HepG2 (cell line): ENCODE measurements around the gene APOL4. TPM values are rescaled to one million over a fixed set of nuclear protein-coding genes. Genes with fewer than 3 reads are reported as not detected.

ENCODE experiments used
- ATAC-seq: fragments of 200-7000 bp; cut with Tn5 transposase; 3 replicates; pipeline ENCODE4 v1.9.1; 2020; ENCODE audit warnings: mild to moderate bottlenecking, moderate library complexity
- BruUV-seq: library from RNA; stranded (reverse); fragments of 400-500 nt; replicated peaks from 2 replicates; lab custom pipeline; 2021; lab: Mats Ljungman, UMichigan
- CTCF ChIA-PET: fragments of 300-600 bp; formaldehyde crosslinking; extraction: SDS; loops from one replicate; lab custom pipeline; 2021; ENCODE audit warnings: low total read pairs, inconsistent platforms, low intra/inter-chr PET ratio; lab: Yijun Ruan, JAX
- POLR2A ChIA-PET: fragments of 350-600 bp; sonication (Branson Sonifier 250); formaldehyde crosslinking; loops from one replicate; lab custom pipeline; 2020; ENCODE audit warnings: antibody characterized with exemption, inconsistent platforms; lab: Yijun Ruan, JAX
- DNase-seq: peaks from one replicate; pipeline ENCODE4 v3.0.0-alpha.2; 2015; ENCODE audit warnings: low spot score
- FAIRE-seq: peaks from 3 replicates; lab custom pipeline; 2011; peaks lifted over from hg19 to GRCh38; lab: Jason Lieb, UNC
- H2AFZ ChIP-seq: one replicate; pipeline ENCODE4 v1.6.1; 2011; ENCODE audit warnings: low read length, inconsistent platforms
- H3K27ac ChIP-seq: fragments of 300-600 bp; 3 replicates; pipeline ENCODE4 v1.8.0; 2011; ENCODE audit warnings: mixed run types, mild to moderate bottlenecking, mixed read lengths, low read length, inconsistent platforms; ENCODE audit not compliant: insufficient read depth; ENCODE audit errors: extremely low read length
- H3K27me3 ChIP-seq, 2 experiments: fragments of 200-600 bp in 1 of 2; 2 replicates in 1 of 2; 3 replicates in 1 of 2; pipeline versions ENCODE4 v1.6.0 to v1.8.0; 2011; ENCODE audit warnings: low read length in 2 of 2, mild to moderate bottlenecking in 2 of 2, moderate library complexity in 2 of 2, inconsistent platforms in 1 of 2; ENCODE audit not compliant: insufficient read depth in 2 of 2, control insufficient read depth in 1 of 2
- H3K36me3 ChIP-seq, 2 experiments: fragments of 200-600 bp in 1 of 2; replicated peaks in 1 of 2; 2 replicates in 1 of 2; 3 replicates in 1 of 2; pipeline versions ENCODE4 v1.5.1 to v1.8.0; 2011; ENCODE audit warnings: low read length in 2 of 2, inconsistent platforms in 1 of 2; ENCODE audit not compliant: insufficient read depth in 2 of 2, control insufficient read depth in 1 of 2
- H3K4me1 ChIP-seq: 2 replicates; pipeline ENCODE4 v1.5.1; 2012; ENCODE audit warnings: low read length, inconsistent platforms; ENCODE audit not compliant: insufficient read depth
- H3K4me2 ChIP-seq: 2 replicates; pipeline ENCODE4 v1.6.0; 2011; ENCODE audit warnings: low read depth, low read length, inconsistent platforms
- H3K4me3 ChIP-seq, 3 experiments: fragments of 200-600 bp in 1 of 3; sonication (generic), shearing (Covaris generic) in 1 of 3; replicated peaks in 1 of 3; 2 replicates each; pipeline ENCODE4 v1.5.1; 2011 to 2016; ENCODE audit warnings: low read length in 3 of 3, inconsistent platforms in 2 of 3, low read depth in 2 of 3, mild to moderate bottlenecking in 2 of 3, control low read depth in 1 of 3, mixed read lengths in 1 of 3; ENCODE audit not compliant: insufficient read depth in 1 of 3
- H3K79me2 ChIP-seq: one replicate; pipeline ENCODE4 v1.6.1; 2011; ENCODE audit warnings: low read length, inconsistent platforms; ENCODE audit not compliant: insufficient read depth
- H3K9ac ChIP-seq: 2 replicates; pipeline ENCODE4 v1.6.0; 2011; ENCODE audit warnings: mild to moderate bottlenecking, low read depth, low read length, inconsistent platforms; ENCODE audit not compliant: insufficient read depth
- H3K9me3 ChIP-seq: 2 replicates; pipeline ENCODE4 v1.5.1; 2012; ENCODE audit warnings: mild to moderate bottlenecking, low read length
- H4K20me1 ChIP-seq: 2 replicates; pipeline ENCODE4 v1.6.0; 2011; ENCODE audit warnings: inconsistent platforms, mild to moderate bottlenecking, low read length, moderate library complexity; ENCODE audit not compliant: insufficient read depth
- ATRX ChIP-seq: sonication (generic); formaldehyde crosslinking; IDR thresholded peaks from 2 replicates; pipeline ENCODE4 v1.4.0; 2020; ENCODE audit warnings: missing genetic modification reagents, borderline replicate concordance
- DNMT1 ChIP-seq: sonication (generic); formaldehyde crosslinking; IDR thresholded peaks from 2 replicates; pipeline ENCODE4 v1.5.1; 2020; ENCODE audit warnings: mild to moderate bottlenecking, missing genetic modification reagents
- DR1 ChIP-seq: sonication (generic); formaldehyde crosslinking; IDR thresholded peaks from 2 replicates; pipeline ENCODE4 v1.8.0; 2021; ENCODE audit warnings: mild to moderate bottlenecking, missing genetic modification reagents, inconsistent platforms
- FIP1L1 ChIP-seq: fragments of 200-400 bp; formaldehyde crosslinking; IDR thresholded peaks from 2 replicates; pipeline ENCODE4 v1.6.1; 2018; ENCODE audit warnings: low read depth, mild to moderate bottlenecking, low read length, moderate library complexity, borderline replicate concordance; ENCODE audit not compliant: insufficient read depth
- GPN1 ChIP-seq: sonication (generic); formaldehyde crosslinking; IDR thresholded peaks from 2 replicates; pipeline ENCODE4 v1.5.1; 2020; ENCODE audit warnings: missing genetic modification reagents, borderline replicate concordance
- RFX1 ChIP-seq: fragments of 450-650 bp; IDR thresholded peaks from 2 replicates; pipeline ENCODE4 v1.6.1; 2017
- RFX5 ChIP-seq: IDR thresholded peaks from 2 replicates; pipeline ENCODE4 v1.6.1; 2011; ENCODE audit warnings: low read depth, low read length, improper control_type of control experiment
- TSC22D2 ChIP-seq: sonication (generic); formaldehyde crosslinking; IDR thresholded peaks from 2 replicates; pipeline ENCODE4 v1.5.1; 2020; ENCODE audit warnings: missing genetic modification reagents, mild to moderate bottlenecking, borderline replicate concordance
- ZNF10 ChIP-seq: sonication (generic); formaldehyde crosslinking; IDR thresholded peaks from 2 replicates; pipeline ENCODE4 v1.4.0; 2020; ENCODE audit warnings: mild to moderate bottlenecking, low read depth, missing genetic modification reagents, borderline replicate concordance
- ZNF589 ChIP-seq: sonication (generic); formaldehyde crosslinking; conservative IDR thresholded peaks from 2 replicates; pipeline ENCODE4 v1.8.0; 2022; ENCODE audit warnings: mild to moderate bottlenecking, moderate library complexity, missing genetic modification reagents
- WGBS: methylation state at CpG from one replicate; pipeline ENCODE4 v1.1.6; 2017; ENCODE audit warnings: low lambda C conversion rate; 5-methylcytosine and 5-hydroxymethylcytosine counted together
- in situ Hi-C: cut with HindIII; loops from 2 replicates; pipeline ENCODE4 v1.10.0; 2017; ENCODE audit warnings: low pct_unique_long_range_greater_than_20kb; ENCODE audit not compliant: extremely low pct_ligation_motif_present
- intact Hi-C: fragments of 100-400 bp; cut with micrococcal nuclease; formaldehyde crosslinking; loops from one replicate; pipeline ENCODE4 v1.10.0; 2022; ENCODE audit not compliant: unreplicated experiment
- polyA plus RNA-seq, 8 experiments: library from polyadenylated mRNA; depleted of rRNA in 3 of 8; stranded (reverse) in 7 of 8; unstranded in 1 of 8; fragments of >200 nt; fragmentation: Illumina TruSeq in 4 of 8; extraction: Trizol in 4 of 8; gene quantifications; 2 replicates each; pipeline versions ENCODE4 v1.2.1 to v1.2.3, GENCODE V29; 2011 to 2016; ENCODE audit warnings: low read depth in 4 of 8, missing spikeins in 1 of 8, mixed read lengths in 1 of 8; ENCODE audit not compliant: insufficient read depth in 1 of 8
- total RNA-seq, 5 experiments: library from RNA; depleted of rRNA; stranded (reverse); fragments of >200 nt; fragmentation: Illumina TruSeq; extraction: Trizol; gene quantifications; 2 replicates each; pipeline ENCODE4 v1.2.3, GENCODE V29; 2016; ENCODE audit warnings: low read depth in 1 of 5
- TF ChIP-seq, protein P1 (sequence below): sonication (generic); formaldehyde crosslinking; IDR thresholded peaks from 2 replicates; pipeline ENCODE4 v1.5.1; 2020; ENCODE audit warnings: missing genetic modification reagents, mild to moderate bottlenecking, borderline replicate concordance
- TF ChIP-seq, protein P2 (sequence below): sonication (generic); formaldehyde crosslinking; IDR thresholded peaks from 2 replicates; pipeline ENCODE4 v1.5.0; 2020; ENCODE audit warnings: missing genetic modification reagents, mild to moderate bottlenecking, borderline replicate concordance
- TF ChIP-seq, protein P3 (sequence below): sonication (generic); formaldehyde crosslinking; IDR thresholded peaks from 2 replicates; pipeline ENCODE4 v1.5.1; 2020; ENCODE audit warnings: mild to moderate bottlenecking, missing genetic modification reagents

Gene APOL4
- total and polyA plus RNA-seq, 2 of the 13 experiments (the other 11 are each of a cell fraction or from before 2014, with no cell fraction given), result 0.77 to 2.8 TPM

DNA sequence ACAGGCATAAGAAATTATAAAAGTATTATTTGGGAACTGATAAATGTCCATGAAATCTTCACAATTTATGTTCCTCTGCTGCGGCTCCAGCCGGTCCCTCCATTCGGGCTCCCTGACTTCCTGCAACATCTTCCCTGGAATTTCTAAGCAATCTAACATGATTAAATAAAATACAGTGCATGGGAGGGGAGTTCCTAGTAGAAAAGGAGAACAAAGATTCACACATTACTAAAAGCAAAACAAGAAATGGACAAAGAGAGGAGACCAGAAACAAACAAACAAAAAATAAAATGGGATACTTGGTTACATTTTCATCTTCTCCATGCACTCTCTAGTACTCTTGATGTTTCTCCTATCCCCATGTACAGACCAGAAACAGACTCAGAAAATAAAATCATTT is 8.6 kb upstream of the APOL4 start:
- Histone ChIP-seq H3K27me3 (no peaks in the 10 kb centered on the region), H3K4me1 (peaks cover 92% of the 10 kb centered on the region), H4K20me1 (no peaks in the 10 kb centered on the region), H3K9ac (no peak overlapping the region), H2AFZ (no peak overlapping the region), H3K27ac (no peak overlapping the region), H3K36me3 (no peaks in the 10 kb centered on the region), H3K4me3 (no peak overlapping the region), H3K9me3 (no peaks in the 10 kb centered on the region), H3K79me2 (no peaks in the 10 kb centered on the region), H3K4me2 (no peak overlapping the region)
- no TSS peak for BruUV-seq
- DNase-seq, result no peak
- ChIA-PET POLR2A (interaction anchor here (1.0 kb wide), 1 partner anchor 53 kb away, joined by 3 read pairs; no protein-coding TSS in a partner anchor), CTCF (no interaction called here)
- in situ Hi-C loops, result no loop called here
- TF ChIP-seq, protein P1, sequence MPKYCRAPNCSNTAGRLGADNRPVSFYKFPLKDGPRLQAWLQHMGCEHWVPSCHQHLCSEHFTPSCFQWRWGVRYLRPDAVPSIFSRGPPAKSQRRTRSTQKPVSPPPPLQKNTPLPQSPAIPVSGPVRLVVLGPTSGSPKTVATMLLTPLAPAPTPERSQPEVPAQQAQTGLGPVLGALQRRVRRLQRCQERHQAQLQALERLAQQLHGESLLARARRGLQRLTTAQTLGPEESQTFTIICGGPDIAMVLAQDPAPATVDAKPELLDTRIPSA (CRISPR knock-in tag), result no peak
- no peak for TF ChIP-seq TSC22D2 (CRISPR knock-in tag)
- no peak for TF ChIP-seq GPN1 (CRISPR knock-in tag)
- TF ChIP-seq, protein P2, sequence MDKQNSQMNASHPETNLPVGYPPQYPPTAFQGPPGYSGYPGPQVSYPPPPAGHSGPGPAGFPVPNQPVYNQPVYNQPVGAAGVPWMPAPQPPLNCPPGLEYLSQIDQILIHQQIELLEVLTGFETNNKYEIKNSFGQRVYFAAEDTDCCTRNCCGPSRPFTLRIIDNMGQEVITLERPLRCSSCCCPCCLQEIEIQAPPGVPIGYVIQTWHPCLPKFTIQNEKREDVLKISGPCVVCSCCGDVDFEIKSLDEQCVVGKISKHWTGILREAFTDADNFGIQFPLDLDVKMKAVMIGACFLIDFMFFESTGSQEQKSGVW (CRISPR knock-in tag), result no peak
- TF ChIP-seq RFX5, result no peak
- no peak for TF ChIP-seq ZNF589 (CRISPR knock-in tag)
- TF ChIP-seq DNMT1, result no peak
- TF ChIP-seq FIP1L1, result no peak
- no peak for TF ChIP-seq ZNF10 (CRISPR knock-in tag)
- TF ChIP-seq, protein P3, sequence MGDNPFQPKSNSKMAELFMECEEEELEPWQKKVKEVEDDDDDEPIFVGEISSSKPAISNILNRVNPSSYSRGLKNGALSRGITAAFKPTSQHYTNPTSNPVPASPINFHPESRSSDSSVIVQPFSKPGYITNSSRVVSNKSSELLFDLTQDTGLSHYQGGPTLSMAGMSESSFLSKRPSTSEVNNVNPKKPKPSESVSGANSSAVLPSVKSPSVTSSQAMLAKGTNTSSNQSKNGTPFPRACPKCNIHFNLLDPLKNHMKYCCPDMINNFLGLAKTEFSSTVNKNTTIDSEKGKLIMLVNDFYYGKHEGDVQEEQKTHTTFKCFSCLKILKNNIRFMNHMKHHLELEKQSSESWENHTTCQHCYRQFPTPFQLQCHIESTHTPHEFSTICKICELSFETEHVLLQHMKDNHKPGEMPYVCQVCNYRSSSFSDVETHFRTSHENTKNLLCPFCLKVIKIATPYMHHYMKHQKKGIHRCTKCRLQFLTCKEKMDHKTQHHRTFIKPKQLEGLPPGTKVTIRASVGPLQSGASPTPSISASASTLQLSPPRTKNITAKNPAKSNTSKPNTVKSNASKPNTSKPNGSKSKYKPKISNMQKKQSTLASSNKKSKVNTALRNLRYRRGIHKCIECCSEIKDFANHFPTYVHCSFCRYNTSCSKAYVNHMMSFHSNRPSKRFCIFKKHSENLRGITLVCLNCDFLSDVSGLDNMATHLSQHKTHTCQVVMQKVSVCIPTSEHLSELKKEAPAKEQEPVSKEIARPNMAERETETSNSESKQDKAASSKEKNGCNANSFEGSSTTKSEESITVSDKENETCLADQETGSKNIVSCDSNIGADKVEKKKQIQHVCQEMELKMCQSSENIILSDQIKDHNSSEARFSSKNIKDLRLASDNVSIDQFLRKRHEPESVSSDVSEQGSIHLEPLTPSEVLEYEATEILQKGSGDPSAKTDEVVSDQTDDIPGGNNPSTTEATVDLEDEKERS (CRISPR knock-in tag), result no peak
- TF ChIP-seq ATRX (CRISPR knock-in tag), result no peak
- no peak for TF ChIP-seq DR1 (CRISPR knock-in tag)
- TF ChIP-seq RFX1, result no peak
- 97% methylated on average over 3 of the region's 3 CpGs for WGBS
- FAIRE-seq, result no peak
- intact Hi-C loops, result no loop called here
- no peak for ATAC-seq
